T follicular helper cell (primary cell): ENCODE results near the gene ADGRG6.

ENCODE experiments used
- DNase-seq: peaks from one replicate; pipeline ENCODE4 v3.0.0-alpha.2; 2020; ENCODE audit warnings: low read depth

Gene ADGRG6

GRCh38 chr6:142376115-142376514 lies 74.3 kb downstream of the ADGRG6 start:
- DNase-seq, result no peak

- no peak for DNase-seq
These were observed 75.1 kb downstream of the ADGRG6 start for GRCh38 chr6:142376800-142377496.

GRCh38 chr6:142377497-142377848 lies 75.7 kb downstream of the ADGRG6 start:
- no peak for DNase-seq

- no peak for DNase-seq
These were observed 76.5 kb downstream of the ADGRG6 start for GRCh38 chr6:142378138-142378875.

- no peak for DNase-seq
These were observed 78.8 kb downstream of the ADGRG6 start for GRCh38 chr6:142380626-142381025.

- no peak for DNase-seq
These were observed 79.4 kb downstream of the ADGRG6 start for GRCh38 chr6:142381181-142381580.

- DNase-seq, result no peak
These were observed 80.1 kb downstream of the ADGRG6 start for GRCh38 chr6:142381845-142382378.

- DNase-seq, result no peak
These were observed 82.9 kb downstream of the ADGRG6 start for GRCh38 chr6:142384519-142385254.

GRCh38 chr6:142385352-142385751 lies 83.5 kb downstream of the ADGRG6 start:
- no peak for DNase-seq

- DNase-seq, result no peak
These were observed 84.8 kb downstream of the ADGRG6 start for GRCh38 chr6:142386657-142387056.

GRCh38 chr6:142387997-142388815 lies 86.4 kb downstream of the ADGRG6 start:
- DNase-seq, result no peak

GRCh38 chr6:142395266-142395665 lies 93.5 kb downstream of the ADGRG6 start:
- no peak for DNase-seq

GRCh38 chr6:142395768-142396231 lies 94.0 kb downstream of the ADGRG6 start:
- no peak for DNase-seq

GRCh38 chr6:142398353-142398752 lies 96.5 kb downstream of the ADGRG6 start:
- no peak for DNase-seq

- no peak for DNase-seq
These were observed 97.9 kb downstream of the ADGRG6 start for GRCh38 chr6:142399739-142400138.

GRCh38 chr6:142400495-142400894 lies 98.7 kb downstream of the ADGRG6 start:
- no peak for DNase-seq

- no peak for DNase-seq
These were observed 100.0 kb downstream of the ADGRG6 start for GRCh38 chr6:142401838-142402237.

- no peak for DNase-seq
These were observed 102.9 kb downstream of the ADGRG6 start for GRCh38 chr6:142404751-142405150.

- DNase-seq, result no peak
These were observed 104.3 kb downstream of the ADGRG6 start for GRCh38 chr6:142406131-142406530.

GRCh38 chr6:142407685-142408273 lies 106.0 kb downstream of the ADGRG6 start:
- no peak for DNase-seq

- DNase-seq, result no peak
These were observed 106.6 kb downstream of the ADGRG6 start for GRCh38 chr6:142408409-142408808.
